ENCODE measurements around the gene GSTO1. TPM values are rescaled to one million over a fixed set of nuclear protein-coding genes. Genes with fewer than 3 reads are reported as not detected.

GSTO1 gene
- total and polyA plus RNA-seq, 12 donors: 108 to 262 (median 165) TPM

DNA sequence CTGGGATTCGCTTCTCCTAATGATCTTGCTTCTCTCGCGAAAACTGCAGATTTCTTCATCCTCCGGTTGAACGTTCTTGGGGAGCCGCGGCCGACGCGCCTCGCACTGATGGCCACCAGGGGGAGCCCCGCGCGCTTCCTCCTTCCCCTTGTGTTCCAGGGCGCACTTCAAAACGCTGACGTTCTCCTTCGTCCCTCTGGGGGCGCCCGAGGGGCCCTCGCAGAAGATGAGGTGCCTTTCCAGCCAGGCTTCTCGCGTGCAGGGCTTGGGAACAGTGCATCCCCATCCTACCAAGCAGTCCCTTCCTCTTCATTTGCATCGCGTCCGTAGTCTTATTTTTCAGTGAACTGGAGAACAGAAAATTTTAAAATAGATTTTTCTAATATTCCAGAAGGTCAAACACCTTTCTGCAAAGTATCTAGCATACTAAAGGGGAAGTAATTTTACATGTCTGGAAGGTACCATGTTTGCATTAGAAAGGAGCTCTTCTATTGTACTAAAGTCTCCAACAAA lies 36.8 kb downstream of the GSTO1 start:
- Histone ChIP-seq H3K4me3 (no peak overlapping the region), H3K36me3 (replicated peaks in 1 of 2) (no peaks in the 10 kb centered on the region), H3K4me1 (replicated peaks in 1 of 2) (peaks cover 0 to 17% of the 10 kb centered on the region in 2 donors), H3K27me3 (no peaks in the 10 kb centered on the region), H3K27ac (peak overlapping the region in 1 of 5 donors; percentile 57), H3K9me3 (replicated peaks in 1 of 3) (no peaks in the 10 kb centered on the region)
- 0 to 2% (median 1%) methylated on average over 23 to 26 of the region's 26 CpGs for WGBS, 4 donors
- intact Hi-C loops (cut with DNase I): no loop called here
- no peak for TF ChIP-seq POLR2A (IDR thresholded peaks at IDR 0.05)
- TF ChIP-seq, protein P1, sequence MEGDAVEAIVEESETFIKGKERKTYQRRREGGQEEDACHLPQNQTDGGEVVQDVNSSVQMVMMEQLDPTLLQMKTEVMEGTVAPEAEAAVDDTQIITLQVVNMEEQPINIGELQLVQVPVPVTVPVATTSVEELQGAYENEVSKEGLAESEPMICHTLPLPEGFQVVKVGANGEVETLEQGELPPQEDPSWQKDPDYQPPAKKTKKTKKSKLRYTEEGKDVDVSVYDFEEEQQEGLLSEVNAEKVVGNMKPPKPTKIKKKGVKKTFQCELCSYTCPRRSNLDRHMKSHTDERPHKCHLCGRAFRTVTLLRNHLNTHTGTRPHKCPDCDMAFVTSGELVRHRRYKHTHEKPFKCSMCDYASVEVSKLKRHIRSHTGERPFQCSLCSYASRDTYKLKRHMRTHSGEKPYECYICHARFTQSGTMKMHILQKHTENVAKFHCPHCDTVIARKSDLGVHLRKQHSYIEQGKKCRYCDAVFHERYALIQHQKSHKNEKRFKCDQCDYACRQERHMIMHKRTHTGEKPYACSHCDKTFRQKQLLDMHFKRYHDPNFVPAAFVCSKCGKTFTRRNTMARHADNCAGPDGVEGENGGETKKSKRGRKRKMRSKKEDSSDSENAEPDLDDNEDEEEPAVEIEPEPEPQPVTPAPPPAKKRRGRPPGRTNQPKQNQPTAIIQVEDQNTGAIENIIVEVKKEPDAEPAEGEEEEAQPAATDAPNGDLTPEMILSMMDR (IDR thresholded peaks at IDR 0.05): peak; percentile 99 to 100 (median 100)
- peak; percentile 86 to 96 (median 93) for DNase-seq

DNA sequence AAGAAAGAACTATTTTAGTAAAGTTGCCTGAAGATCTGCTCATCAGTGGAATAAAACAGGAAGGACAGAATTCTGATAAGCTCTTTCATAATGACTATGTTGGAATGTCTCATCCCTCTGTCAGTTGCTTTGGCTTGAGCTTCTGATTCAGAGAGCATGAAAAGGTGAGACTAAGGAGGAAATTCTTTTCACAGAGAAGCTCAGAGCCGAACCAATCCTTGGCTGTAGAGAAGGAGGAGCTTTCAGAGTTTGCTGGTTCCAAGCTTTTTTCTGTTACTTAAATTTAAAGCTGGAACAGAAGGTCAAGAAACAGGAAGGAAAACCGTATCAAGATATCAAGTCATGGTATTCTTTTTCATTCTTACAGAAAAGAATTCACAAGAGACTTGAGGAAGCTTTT lies 38.3 kb downstream of the GSTO1 start:
- intact Hi-C loops (cut with DNase I): no loop called here
- TF ChIP-seq, protein P1 (IDR thresholded peaks at IDR 0.05): no peak
- no peak for TF ChIP-seq POLR2A (IDR thresholded peaks at IDR 0.05)
- Histone ChIP-seq H3K9me3 (replicated peaks in 1 of 3) (no peaks in the 10 kb centered on the region), H3K4me1 (replicated peaks in 1 of 2) (peaks cover 0 to 17% of the 10 kb centered on the region in 2 donors), H3K27me3 (no peaks in the 10 kb centered on the region), H3K4me3 (no peak overlapping the region), H3K36me3 (replicated peaks in 1 of 2) (no peaks in the 10 kb centered on the region), H3K27ac (peak overlapping the region; percentile 1 to 87 (median 28))
- 7 to 47% (median 39%) methylated on average over 2 of the region's 2 CpGs for WGBS, 4 donors
- DNase-seq: no peak

DNA sequence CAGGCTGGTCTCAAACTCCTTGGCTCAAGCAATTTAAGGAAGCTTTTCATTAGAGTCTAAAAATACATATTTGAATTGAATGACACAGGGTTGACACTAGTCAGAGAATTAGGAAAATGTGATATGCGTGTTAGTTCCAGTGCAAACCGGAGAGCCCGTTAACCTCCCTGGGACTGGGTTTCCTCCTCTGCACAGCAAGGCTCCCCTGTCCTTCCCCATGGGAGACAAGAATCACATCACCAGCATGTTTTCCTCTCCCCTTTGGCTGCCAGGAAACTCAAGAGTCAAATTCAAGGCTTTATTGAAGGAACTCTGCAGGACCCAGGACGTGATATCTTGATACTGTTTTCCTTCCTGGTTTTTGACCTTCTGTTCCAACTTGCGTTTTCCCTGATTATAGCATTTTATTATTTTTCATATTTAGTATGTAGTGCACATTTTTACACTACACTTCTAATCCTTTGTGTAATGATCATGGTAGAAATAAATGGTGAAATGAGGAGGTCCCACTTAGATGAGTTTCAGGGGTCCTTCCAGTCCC lies 39.2 kb downstream of the GSTO1 start:
- H3K9me3 ChIP-seq (replicated peaks in 1 of 3): no peaks in the 10 kb centered on the region
- no peaks in the 10 kb centered on the region for H3K27me3 ChIP-seq
- no peak overlapping the region for H3K4me3 ChIP-seq
- H3K4me1 ChIP-seq (replicated peaks in 1 of 2): peaks cover 0 to 17% of the 10 kb centered on the region in 2 donors
- DNase-seq: peak in 1 of 7 donors; percentile 51
- no peak for TF ChIP-seq POLR2A (IDR thresholded peaks at IDR 0.05)
- TF ChIP-seq, protein P1 (IDR thresholded peaks at IDR 0.05): no peak
- no peaks in the 10 kb centered on the region for H3K36me3 ChIP-seq (replicated peaks in 1 of 2)
- intact Hi-C loops (cut with DNase I): no loop called here
- peak overlapping the region in 2 of 5 donors; percentile 57 to 77 for H3K27ac ChIP-seq
- WGBS, 4 donors: 65 to 75% (median 71%) methylated on average over 5 of the region's 5 CpGs

DNA sequence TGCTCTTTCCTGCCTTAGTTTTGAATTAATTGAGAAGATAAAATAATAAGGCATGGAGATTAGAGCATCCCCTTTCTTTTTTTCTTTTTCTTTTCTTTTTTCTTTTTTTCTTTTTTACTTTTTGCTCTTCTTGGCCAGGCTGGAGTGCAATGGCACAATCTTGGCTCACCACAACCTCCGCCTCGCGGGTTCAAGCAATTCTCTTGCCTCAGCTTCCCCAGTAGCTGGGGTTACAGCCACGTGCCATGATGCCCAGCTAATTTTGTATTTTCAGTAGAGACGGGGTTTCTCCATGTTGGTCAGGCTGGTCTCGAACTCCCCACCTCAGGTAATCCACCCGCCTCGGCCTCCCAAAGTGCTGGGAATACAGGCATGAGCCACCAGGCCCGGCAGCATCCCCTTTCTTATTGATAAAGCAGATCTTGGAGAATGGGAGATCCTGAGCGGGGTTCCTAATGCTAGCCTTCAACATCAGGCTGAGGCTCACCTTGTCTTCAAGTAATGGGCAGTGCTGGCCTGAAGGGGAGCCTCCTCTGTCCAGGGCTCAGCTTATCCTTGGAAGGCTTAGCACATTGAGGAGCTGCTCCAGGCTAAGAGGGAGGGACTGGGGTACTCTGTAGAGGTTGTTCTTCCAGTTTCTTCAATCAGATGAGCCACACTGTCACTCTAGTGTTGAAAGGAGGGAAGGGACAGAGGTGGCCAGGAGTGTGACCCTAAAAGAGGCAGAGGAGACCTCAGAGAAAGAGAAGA lies 42.2 kb downstream of the GSTO1 start:
- Histone ChIP-seq H3K27me3 (no peaks in the 10 kb centered on the region), H3K36me3 (replicated peaks in 1 of 2) (no peaks in the 10 kb centered on the region), H3K4me3 (no peak overlapping the region), H3K9me3 (replicated peaks in 1 of 3) (no peaks in the 10 kb centered on the region), H3K4me1 (replicated peaks in 1 of 2) (peaks cover 0 to 19% of the 10 kb centered on the region in 2 donors), H3K27ac (peak overlapping the region in 2 of 5 donors; percentile 83 to 92)
- intact Hi-C loops (cut with DNase I): no loop called here
- TF ChIP-seq, protein P1 (IDR thresholded peaks at IDR 0.05): no peak
- no peak for TF ChIP-seq POLR2A (IDR thresholded peaks at IDR 0.05)
- WGBS, 4 donors: 91 to 97% (median 94%) methylated on average over 10 of the region's 10 CpGs
- DNase-seq: peak in 1 of 7 donors; percentile 45

All from adrenal gland (tissue), 12 donors.